Lower lobe of right lung (tissue), 2 donors: ENCODE measurements around the gene CACTIN. TPM values are rescaled to one million over a fixed set of nuclear protein-coding genes. Genes with fewer than 3 reads are reported as not detected.
A peak's percentile ranks its signal among the peaks of the same experiment; 100 is the strongest.

Experiments used
- ATAC-seq, 2 donors: fragments of 200-7000 bp; cut with Tn5 transposase; one replicate each; pipeline ENCODE4 v1.9.1; 2020 to 2022; ENCODE audit warnings: mild to moderate bottlenecking in 2 of 2, moderate library complexity in 2 of 2
- DNase-seq: peaks from one replicate; pipeline ENCODE4 v3.0.0-alpha.2; 2020
- H3K27ac ChIP-seq: fragments of 200-600 bp; one replicate; pipeline ENCODE4 v1.8.0; 2022
- H3K27me3 ChIP-seq: fragments of 200-600 bp; one replicate; pipeline ENCODE4 v1.8.0; 2022; ENCODE audit warnings: low read depth
- H3K36me3 ChIP-seq: fragments of 200-600 bp; one replicate; pipeline ENCODE4 v1.8.0; 2022; ENCODE audit warnings: mild to moderate bottlenecking
- H3K4me1 ChIP-seq: fragments of 200-600 bp; one replicate; pipeline ENCODE4 v1.8.0; 2022
- H3K4me3 ChIP-seq: fragments of 200-600 bp; one replicate; pipeline ENCODE4 v1.8.0; 2022; ENCODE audit warnings: mild to moderate bottlenecking
- H3K9me3 ChIP-seq: fragments of 200-600 bp; one replicate; pipeline ENCODE4 v1.8.0; 2022
- CTCF ChIP-seq: fragments of 200-600 bp; IDR thresholded peaks from one replicate; pipeline ENCODE4 v1.8.0; 2022; ENCODE audit warnings: antibody characterized with exemption, mild to moderate bottlenecking
- intact Hi-C: fragments of 100-400 bp; cut with DNase I; formaldehyde crosslinking; loops from one replicate; pipeline ENCODE4 v1.11.0; 2022
- long read RNA-seq: library from polyadenylated mRNA; unstranded; transcript quantifications from one replicate; pipeline ENCODE4 v2.0.0, GENCODE V29; 2021
- total RNA-seq: library from RNA; stranded (reverse); fragmentation: NEBNext Ultra II Directional; extraction: Animal tissue kit (Norgen Biotek cat#: 25700); gene quantifications from one replicate; pipeline ENCODE4 v1.2.1, GENCODE V29; 2021
- donor health status: DM: no; HTN: yes; CAD: no; lungs with severe emphysema.

The CACTIN gene
- 20.3 TPM for total RNA-seq
- long read RNA-seq, transcript CACTIN-203 (10 exons, 3,612 nt), result major isoform, 15 of 37 reads
- long read RNA-seq, partial matches to known transcripts, result 6 of 37 reads
- long read RNA-seq, other reads (novel, unspliced or antisense), result 15 of 37 reads

- Histone ChIP-seq H3K36me3 (peaks cover 26% of the 10 kb centered on the region), H3K27me3 (no peaks in the 10 kb centered on the region)
- intact Hi-C loops, result no loop called here
Measured at GRCh38 chr19:3626473-3627350, at the start of gene CACTIN. TSS of gene CACTIN (minus strand) at chr19:3626790. CDS start at chr19:3626762, 28 bp downstream.

GRCh38 chr19:3674784-3675543, 48.4 kb upstream of the CACTIN start:
- H3K36me3 ChIP-seq, result peaks cover 7% of the 10 kb centered on the region
- no peak overlapping the region for H3K27ac ChIP-seq
- ATAC-seq (no peak), DNase-seq (no peak)
- intact Hi-C loops, result no loop called here
- no peaks in the 10 kb centered on the region for H3K9me3 ChIP-seq
- no peak overlapping the region for H3K4me3 ChIP-seq
- H3K27me3 ChIP-seq, result no peaks in the 10 kb centered on the region
- H3K4me1 ChIP-seq, result peaks cover 30% of the 10 kb centered on the region
- TF ChIP-seq CTCF, result no peak

More at GRCh38 chr19:3626473-3627350, at the start of gene CACTIN:
- Histone ChIP-seq H3K9me3 (no peaks in the 10 kb centered on the region), H3K4me3 (peak within 1 kb of the TSS; percentile 99), H3K27ac (peak within 1 kb of the TSS; percentile 97), H3K4me1 (peaks cover 19% of the 10 kb centered on the region)
- no peak for TF ChIP-seq CTCF
- peak; percentile 100 for DNase-seq
- peak; percentile 99 for ATAC-seq

GRCh38 chr19:3673506-3674439, 47.2 kb upstream of the CACTIN start:
- Histone ChIP-seq H3K4me3 (no peak overlapping the region), H3K36me3 (no peaks in the 10 kb centered on the region), H3K9me3 (no peaks in the 10 kb centered on the region), H3K27me3 (no peaks in the 10 kb centered on the region), H3K27ac (no peak overlapping the region), H3K4me1 (peaks cover 31% of the 10 kb centered on the region)
- intact Hi-C loops, result no loop called here
- DNase-seq, result peak; percentile 70
- no peak for ATAC-seq
- TF ChIP-seq CTCF, result no peak

GRCh38 chr19:3672993-3673392, 46.4 kb upstream of the CACTIN start:
- intact Hi-C loops, result no loop called here
- peak; percentile 43 for DNase-seq
- no peaks in the 10 kb centered on the region for H3K36me3 ChIP-seq
- no peaks in the 10 kb centered on the region for H3K9me3 ChIP-seq
- TF ChIP-seq CTCF, result no peak
- H3K4me3 ChIP-seq, result no peak overlapping the region
- H3K4me1 ChIP-seq, result peaks cover 31% of the 10 kb centered on the region
- H3K27ac ChIP-seq, result no peak overlapping the region
- no peak for ATAC-seq
- H3K27me3 ChIP-seq, result no peaks in the 10 kb centered on the region

GRCh38 chr19:3672575-3672948, 46.0 kb upstream of the CACTIN start:
- Histone ChIP-seq H3K9me3 (no peaks in the 10 kb centered on the region), H3K36me3 (no peaks in the 10 kb centered on the region), H3K27ac (peak overlapping the region; percentile 83), H3K27me3 (no peaks in the 10 kb centered on the region), H3K4me3 (no peak overlapping the region), H3K4me1 (peaks cover 31% of the 10 kb centered on the region)
- no peak for DNase-seq
- no peak for TF ChIP-seq CTCF
- ATAC-seq, result no peak
- intact Hi-C loops, result no loop called here
